GM21367 (cell line): ENCODE measurements around the gene SLC25A28.

Source experiments
- ATAC-seq: cut with Tn5 transposase; IDR thresholded peaks from one replicate; pipeline ENCODE4 v1.9.1; 2021; ENCODE audit not compliant: unreplicated experiment

Gene SLC25A28

GRCh38 chr10:99593312-99593711 is 26.9 kb downstream of the SLC25A28 start:
- no peak for ATAC-seq

- no peak for ATAC-seq
Measured at GRCh38 chr10:99590799-99591198, 29.4 kb downstream of the SLC25A28 start.

GRCh38 chr10:99583687-99584086 is 36.6 kb downstream of the SLC25A28 start:
- ATAC-seq, result no peak

GRCh38 chr10:99582255-99582770 is 37.9 kb downstream of the SLC25A28 start:
- no peak for ATAC-seq

DNA sequence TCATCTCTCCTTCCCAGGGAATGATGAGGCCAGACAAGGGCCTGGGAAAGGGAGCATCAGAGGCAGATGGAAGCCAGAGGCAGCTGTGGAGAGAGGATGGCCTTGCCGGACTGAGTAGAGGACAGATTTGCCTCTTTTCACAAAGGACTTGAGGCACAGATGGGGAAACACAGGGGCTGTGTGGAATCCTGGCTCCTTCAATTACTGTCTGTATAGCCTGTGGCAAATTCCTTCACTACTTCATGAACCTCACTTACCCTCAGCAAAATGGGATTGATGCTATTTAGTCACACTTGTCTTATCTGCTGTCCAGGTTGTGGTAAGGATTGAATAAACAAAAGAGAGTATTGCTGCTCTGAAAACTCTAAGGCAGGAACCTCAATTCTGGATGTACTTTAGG is 40.3 kb downstream of the SLC25A28 start:
- no peak for ATAC-seq

GRCh38 chr10:99573790-99574189 is 46.4 kb downstream of the SLC25A28 start:
- ATAC-seq, result no peak

- ATAC-seq, result no peak
Measured at GRCh38 chr10:99571816-99572215, 48.4 kb downstream of the SLC25A28 start.

GRCh38 chr10:99569961-99570360 is 50.3 kb downstream of the SLC25A28 start:
- no peak for ATAC-seq

GRCh38 chr10:99569253-99569939 is 50.8 kb downstream of the SLC25A28 start:
- no peak for ATAC-seq

DNA sequence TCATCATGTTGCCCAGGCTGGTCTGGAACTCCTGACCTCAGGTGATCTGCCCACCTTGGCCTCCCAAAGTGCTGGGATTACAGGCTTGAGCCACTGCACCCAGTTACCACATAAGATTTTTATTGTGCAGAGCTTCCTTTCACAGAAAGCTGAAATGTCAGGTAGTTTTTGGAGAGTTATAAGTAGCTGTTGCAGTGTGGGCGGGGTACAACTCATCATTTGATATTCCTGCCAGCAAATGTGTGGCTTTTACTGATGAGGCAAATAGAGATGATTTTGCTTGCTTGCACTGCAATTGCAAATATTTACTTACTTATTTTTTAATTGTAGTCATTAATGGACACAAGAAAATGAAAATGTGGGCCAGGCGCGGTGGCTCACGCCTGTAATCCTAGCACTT is 55.1 kb downstream of the SLC25A28 start:
- no peak for ATAC-seq

DNA sequence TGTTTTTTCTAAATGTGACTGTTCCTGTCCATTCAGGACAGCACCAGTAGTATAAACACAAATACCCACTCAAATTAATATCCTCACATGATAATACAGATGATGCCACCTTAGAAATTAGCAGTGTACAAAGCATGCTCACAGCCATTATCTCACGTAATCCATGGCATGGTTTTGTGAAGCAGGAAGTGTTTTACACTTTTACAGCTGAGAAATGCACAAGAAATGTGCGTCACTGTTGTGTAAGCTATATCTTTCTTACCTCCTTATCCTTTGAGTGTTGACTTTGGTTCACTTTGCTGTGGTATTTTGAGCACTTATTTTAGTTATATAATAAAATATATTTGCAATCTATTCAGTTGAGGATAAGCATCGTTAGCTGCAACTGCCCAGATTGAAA is 55.9 kb downstream of the SLC25A28 start:
- ATAC-seq, result no peak

DNA sequence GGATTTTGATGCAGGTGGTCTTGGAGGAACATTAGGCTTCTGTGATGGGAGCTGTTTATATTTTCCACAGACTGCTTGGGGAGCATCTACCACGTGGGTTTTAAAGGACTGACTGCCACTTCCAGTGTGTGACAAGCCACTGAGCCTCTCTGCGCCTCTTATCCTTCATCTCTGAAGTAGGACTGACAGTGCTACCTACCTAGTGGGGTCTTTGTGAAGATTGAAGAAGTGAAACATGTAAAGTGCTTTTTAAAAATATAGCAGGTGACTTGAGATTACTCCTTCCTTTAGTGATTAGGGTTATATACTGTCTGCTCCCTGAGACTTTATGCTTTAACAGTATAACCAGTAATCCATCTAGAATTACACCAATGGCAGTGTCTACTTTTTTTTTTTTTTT is 57.6 kb downstream of the SLC25A28 start:
- no peak for ATAC-seq
